Heart left ventricle (tissue), 13 donors: ENCODE measurements around the gene DPEP1.

Experiments
- CTCF ChIP-seq, 12 donors: fragments of 200-600 bp; sonication (generic) in 4 of 12; IDR thresholded peaks; one replicate each; pipeline versions ENCODE4 v1.5.0 to v1.8.0; 2018 to 2022; ENCODE audit warnings: antibody characterized with exemption in 12 of 12, mild to moderate bottlenecking in 5 of 12
- POLR2A ChIP-seq, 2 donors: fragments of 450-650 bp; IDR thresholded peaks; one replicate each; pipeline ENCODE4 v1.6.1; 2017; ENCODE audit warnings: antibody characterized with exemption in 2 of 2, mild to moderate bottlenecking in 2 of 2, moderate library complexity in 2 of 2
- donor health status: ischemic (EF 13 %, LVEDD 7.1; RV severe dilation, severe dysfunction).
- donor health status: DM: no; HTN: yes; CAD: no.
- donor health status: DM: no; HTN: no; CAD: no.
- donor health status: ischemic (EF 25% LVEDD 6.9; RV normal size, moderate dysfunction).
- donor health status: ischemic (EF 25% LVEDD 5.7; RV mildly dilated, moderate dysfunction).
- donor health status: ischemic (EF 35%, LVEDD 5.7; RV mildly dilated, moderate dysfunction).
- donor health status: nonischemic (EF 11% LVEDD 7.7; RV severe dilation, severe dysfunction).
- donor health status: DM: yes; HTN: yes; CAD: no.
- donor health status: PGD.
- donor health status: ischemic (EF 29% LVEDD 5.4; RV normal size, mild dysfunction).
- donor health status: nonischemic (EF 23%, LVEDD 6.1; RV moderate dilation, normal function).

GRCh38 chr16:89581045-89581695 lies 32.3 kb upstream of the DPEP1 start:
- TF ChIP-seq CTCF (IDR thresholded peaks at IDR 0.05), result no peak
- no peak for TF ChIP-seq POLR2A (IDR thresholded peaks at IDR 0.05)
